Brain microvascular endothelial cell (primary cell): ENCODE measurements around the gene KRTAP5-6.

ENCODE experiments used
- DNase-seq: peaks from one replicate; pipeline ENCODE4 v3.0.0-alpha.2; 2020
- H3K27ac ChIP-seq: fragments of 250-450 bp; sonication (Bioruptor Pico); 2 replicates; pipeline ENCODE4 v1.5.1; 2020; ENCODE audit warnings: mild to moderate bottlenecking, moderate library complexity
- H3K27me3 ChIP-seq: fragments of 250-450 bp; sonication (Bioruptor Pico); replicated peaks from 2 replicates; pipeline ENCODE4 v1.5.1; 2020; ENCODE audit warnings: mild to moderate bottlenecking
- H3K36me3 ChIP-seq: fragments of 250-450 bp; sonication (Bioruptor Pico); replicated peaks from 2 replicates; pipeline ENCODE4 v1.5.1; 2020; ENCODE audit warnings: mild to moderate bottlenecking
- H3K4me3 ChIP-seq: 2 replicates; pipeline ENCODE4 v1.5.1; 2011; ENCODE audit warnings: low read depth, mild to moderate bottlenecking, control low read depth, low read length, moderate library complexity
- in situ Hi-C: cut with HindIII; loops from 2 replicates; pipeline ENCODE4 v1.10.0; 2017; ENCODE audit warnings: low sequenced_read_pairs, low pct_ligation_motif_present
- TF ChIP-seq, protein P1 (sequence below): IDR thresholded peaks from 2 replicates; pipeline ENCODE4 v1.5.1; 2011; ENCODE audit warnings: low read depth, mild to moderate bottlenecking, moderate library complexity, low read length, control low read depth, inconsistent platforms; ENCODE audit errors: missing control alignments

Gene KRTAP5-6

DNA sequence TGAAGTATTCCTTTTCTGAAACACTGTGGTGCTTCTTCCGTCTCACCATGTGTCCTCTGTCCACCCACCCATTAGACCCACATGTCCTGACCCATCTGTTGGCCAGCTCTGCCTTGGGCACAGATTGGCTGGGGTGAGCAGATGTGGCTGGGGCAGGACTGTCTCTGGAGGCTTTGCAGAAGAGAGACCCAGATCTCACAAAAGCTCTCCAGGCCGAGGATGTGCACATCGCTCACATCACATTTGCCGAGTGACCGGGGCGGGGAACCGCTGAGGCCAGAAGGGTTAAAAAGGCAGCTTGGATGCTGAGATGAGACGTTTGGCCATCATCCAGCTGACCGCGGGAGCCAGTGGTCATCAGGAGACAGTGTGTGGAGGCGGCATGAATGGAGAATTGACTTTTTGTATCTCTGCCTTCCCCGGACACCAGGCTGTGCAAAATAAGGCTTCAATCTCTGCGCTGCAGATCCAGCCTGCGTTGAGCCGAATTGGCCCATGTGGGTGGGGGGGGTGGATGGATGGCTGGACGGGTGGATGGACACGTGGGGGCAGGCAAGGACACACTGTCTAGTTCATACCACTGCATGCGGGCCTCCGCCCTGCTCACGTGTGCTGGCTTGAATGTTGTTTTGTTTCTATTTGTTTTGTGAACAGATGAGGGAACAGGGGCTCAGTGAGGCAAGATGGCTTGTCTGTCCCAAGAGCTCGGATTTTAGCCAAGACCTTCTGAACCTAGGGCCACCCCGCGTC lies 47.3 kb downstream of the KRTAP5-6 start:
- H3K27ac ChIP-seq, result no peak overlapping the region
- no peak for DNase-seq

DNA sequence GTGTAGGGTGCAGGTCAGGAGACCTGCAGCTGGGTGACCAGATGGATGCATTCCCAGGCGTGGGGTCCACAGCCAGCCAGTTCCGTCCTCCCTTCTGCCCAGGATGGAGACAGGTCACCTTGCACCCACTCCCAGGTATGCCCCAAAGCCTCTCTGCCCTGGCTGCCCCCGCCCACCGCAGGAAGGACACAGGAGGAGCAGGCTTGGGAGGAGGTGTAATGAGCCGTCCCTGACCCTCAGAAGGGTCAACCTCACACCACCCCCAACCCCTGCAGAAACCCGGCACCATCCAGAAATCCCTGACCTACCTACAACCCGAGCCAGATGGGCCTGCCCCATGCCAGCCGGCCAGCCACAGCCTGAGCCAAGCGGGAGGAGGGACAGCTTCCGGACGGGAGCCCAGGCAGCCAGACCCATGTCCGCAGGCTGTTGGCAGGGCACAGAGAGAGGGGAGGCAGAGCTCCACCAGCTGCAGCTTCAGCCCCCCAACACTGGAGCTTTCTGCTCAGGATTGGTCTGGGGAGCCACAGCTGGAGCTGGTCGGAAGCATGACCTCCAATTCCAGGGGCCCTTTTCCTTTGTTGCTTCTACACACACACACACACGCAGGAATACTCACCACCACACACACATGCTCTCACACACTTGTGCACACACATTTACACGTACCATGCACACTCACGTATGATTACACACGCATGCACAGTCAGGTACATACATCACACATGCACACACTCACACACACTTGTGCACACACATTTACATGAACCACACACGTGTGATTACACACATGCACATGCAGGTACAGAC lies 48.1 kb downstream of the KRTAP5-6 start:
- in situ Hi-C loops, result no loop called here
- TF ChIP-seq, protein P1, sequence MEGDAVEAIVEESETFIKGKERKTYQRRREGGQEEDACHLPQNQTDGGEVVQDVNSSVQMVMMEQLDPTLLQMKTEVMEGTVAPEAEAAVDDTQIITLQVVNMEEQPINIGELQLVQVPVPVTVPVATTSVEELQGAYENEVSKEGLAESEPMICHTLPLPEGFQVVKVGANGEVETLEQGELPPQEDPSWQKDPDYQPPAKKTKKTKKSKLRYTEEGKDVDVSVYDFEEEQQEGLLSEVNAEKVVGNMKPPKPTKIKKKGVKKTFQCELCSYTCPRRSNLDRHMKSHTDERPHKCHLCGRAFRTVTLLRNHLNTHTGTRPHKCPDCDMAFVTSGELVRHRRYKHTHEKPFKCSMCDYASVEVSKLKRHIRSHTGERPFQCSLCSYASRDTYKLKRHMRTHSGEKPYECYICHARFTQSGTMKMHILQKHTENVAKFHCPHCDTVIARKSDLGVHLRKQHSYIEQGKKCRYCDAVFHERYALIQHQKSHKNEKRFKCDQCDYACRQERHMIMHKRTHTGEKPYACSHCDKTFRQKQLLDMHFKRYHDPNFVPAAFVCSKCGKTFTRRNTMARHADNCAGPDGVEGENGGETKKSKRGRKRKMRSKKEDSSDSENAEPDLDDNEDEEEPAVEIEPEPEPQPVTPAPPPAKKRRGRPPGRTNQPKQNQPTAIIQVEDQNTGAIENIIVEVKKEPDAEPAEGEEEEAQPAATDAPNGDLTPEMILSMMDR, result no peak
- Histone ChIP-seq H3K4me3 (no peak overlapping the region), H3K36me3 (no peaks in the 10 kb centered on the region), H3K27me3 (no peaks in the 10 kb centered on the region), H3K27ac (no peak overlapping the region)
- no peak for DNase-seq

More for the DNA sequence above, 47.3 kb downstream of the KRTAP5-6 start:
- no peaks in the 10 kb centered on the region for H3K36me3 ChIP-seq
- TF ChIP-seq, protein P1, result peak; percentile 21
- no peak overlapping the region for H3K4me3 ChIP-seq
- in situ Hi-C loops, result no loop called here
- H3K27me3 ChIP-seq, result no peaks in the 10 kb centered on the region

DNA sequence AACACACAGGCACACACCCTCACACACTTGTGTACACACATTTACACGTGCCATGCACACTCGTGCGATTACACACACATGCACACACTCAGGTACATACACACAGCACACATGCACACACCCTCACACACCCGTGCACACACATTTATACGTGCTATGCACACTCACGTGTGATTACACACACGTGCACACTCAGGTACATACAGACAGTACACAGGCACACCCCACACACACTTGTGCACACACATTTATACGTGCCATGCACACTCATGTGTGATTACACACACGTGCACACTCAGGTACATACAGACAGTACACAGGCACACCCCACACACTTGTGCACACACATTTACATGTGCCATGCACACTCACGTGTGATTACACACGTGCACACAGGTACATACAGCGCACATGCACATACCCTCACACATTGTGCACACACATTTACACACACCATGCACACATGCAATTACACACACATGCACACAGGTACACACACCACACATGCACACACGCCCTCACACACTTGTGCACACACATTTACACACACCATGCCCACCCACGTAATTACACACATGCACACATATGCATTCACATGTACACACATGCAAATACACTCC lies 48.8 kb downstream of the KRTAP5-6 start:
- Histone ChIP-seq H3K27ac (no peak overlapping the region), H3K36me3 (no peaks in the 10 kb centered on the region), H3K27me3 (no peaks in the 10 kb centered on the region), H3K4me3 (no peak overlapping the region)
- no peak for DNase-seq
- TF ChIP-seq, protein P1, result no peak
- in situ Hi-C loops, result no loop called here

DNA sequence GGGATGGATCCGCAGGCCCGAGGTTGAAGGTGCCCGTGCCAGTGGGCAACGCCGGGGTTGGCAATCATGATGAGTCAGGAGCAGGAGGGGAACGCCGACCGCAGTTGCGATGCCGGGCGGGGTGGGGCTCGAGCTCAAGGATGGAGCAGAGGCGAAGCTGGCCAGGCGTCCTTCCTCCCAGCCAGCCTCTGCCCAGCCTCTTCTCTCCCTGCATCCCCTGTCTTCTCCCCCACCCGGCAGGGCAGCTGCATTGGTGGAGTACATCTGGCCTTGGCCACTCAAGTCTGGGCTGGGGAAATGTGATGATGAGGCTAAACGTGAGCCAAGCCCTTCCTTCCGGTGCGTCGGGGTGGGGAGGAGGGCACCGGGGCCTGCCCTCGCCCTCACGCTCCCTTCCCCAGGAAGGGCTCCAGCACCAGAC lies 49.5 kb downstream of the KRTAP5-6 start:
- Histone ChIP-seq H3K4me3 (no peak overlapping the region), H3K27me3 (no peaks in the 10 kb centered on the region), H3K36me3 (no peaks in the 10 kb centered on the region), H3K27ac (no peak overlapping the region)
- in situ Hi-C loops, result no loop called here
- no peak for DNase-seq
- TF ChIP-seq, protein P1, result no peak

DNA sequence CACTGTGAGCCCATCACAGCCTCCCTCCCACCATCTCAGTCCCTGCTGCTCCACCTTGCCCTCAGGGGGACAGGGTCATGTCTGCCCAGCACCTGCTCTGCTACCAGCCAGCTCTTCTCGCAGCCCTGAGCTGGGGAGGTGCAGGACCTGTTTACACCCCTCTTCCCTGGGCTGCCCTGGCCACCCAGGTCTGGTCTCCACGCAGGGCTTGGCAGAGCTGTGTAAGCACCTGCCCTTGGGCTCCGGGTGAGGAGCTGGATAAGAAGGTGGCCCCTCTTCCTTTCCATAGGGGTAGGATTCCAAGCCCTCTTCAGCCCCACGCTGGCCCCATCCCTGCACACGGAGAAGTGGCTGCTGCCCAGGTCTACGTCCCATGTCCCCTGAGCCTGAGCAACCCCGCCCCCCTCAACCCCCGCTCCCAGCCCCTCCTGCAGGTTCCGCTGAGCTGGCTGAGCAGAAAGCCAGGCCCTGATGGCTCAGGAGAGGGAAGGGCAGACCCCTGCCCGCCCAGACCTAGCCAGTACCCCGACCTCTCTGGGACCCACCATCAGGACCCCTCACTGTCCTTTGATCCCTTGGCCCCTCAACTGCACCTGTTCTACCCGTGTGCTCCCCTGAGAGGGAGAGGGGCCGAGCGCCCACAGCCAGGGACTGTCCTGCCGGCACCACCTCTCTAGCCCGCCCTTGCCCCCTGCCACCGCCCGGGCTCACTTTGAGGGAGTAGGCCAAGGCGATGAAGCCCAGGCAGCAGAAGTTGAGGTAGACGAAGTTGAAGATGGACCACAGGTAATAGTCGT lies 50.2 kb downstream of the KRTAP5-6 start:
- Histone ChIP-seq H3K4me3 (peak overlapping the region; percentile 70), H3K27ac (no peak overlapping the region), H3K27me3 (no peaks in the 10 kb centered on the region), H3K36me3 (peaks cover 5% of the 10 kb centered on the region)
- TF ChIP-seq, protein P1, result no peak
- in situ Hi-C loops, result no loop called here
- no peak for DNase-seq
